GM10847 (cell line): ENCODE data around the gene SSRP1.

Source experiments
- POLR2A ChIP-seq: IDR thresholded peaks from 2 replicates; pipeline ENCODE4 v1.6.1; 2011; ENCODE audit not compliant: insufficient read length; ENCODE audit errors: extremely low read depth

The SSRP1 gene

DNA sequence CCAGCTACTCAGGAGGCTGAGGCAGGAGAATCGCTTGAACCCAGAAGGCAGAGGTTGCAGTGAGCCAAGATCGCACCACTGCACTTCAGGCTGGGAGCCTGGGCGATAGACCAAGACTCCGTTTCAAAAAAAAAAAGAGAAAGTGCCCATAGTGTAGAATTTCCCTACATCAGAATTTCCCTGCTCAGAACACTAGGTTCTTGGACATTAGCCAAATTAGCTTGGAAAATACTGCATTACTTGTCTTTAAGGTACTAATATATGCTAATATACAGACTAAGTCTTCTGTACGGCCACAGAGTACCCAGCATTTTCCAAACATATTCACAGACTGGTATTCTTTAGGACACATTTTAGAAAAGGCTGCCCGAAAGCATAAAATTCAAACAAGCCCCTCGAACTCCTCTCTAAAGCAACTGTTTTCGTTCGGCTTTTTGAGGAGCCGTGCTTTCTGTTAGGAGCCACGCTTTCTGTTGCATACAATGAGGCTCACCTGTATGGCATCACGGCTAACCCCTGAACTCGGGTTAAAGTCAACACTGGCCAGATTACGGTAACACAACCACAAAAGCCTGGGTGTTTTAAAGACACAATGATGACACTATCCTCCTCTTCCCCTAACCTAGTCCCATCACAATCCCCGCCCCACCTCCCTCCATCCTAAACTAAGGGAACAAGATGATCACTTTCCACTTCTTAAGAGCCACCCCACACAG is 29.4 kb downstream of the SSRP1 start:
- TF ChIP-seq POLR2A: no peak

DNA sequence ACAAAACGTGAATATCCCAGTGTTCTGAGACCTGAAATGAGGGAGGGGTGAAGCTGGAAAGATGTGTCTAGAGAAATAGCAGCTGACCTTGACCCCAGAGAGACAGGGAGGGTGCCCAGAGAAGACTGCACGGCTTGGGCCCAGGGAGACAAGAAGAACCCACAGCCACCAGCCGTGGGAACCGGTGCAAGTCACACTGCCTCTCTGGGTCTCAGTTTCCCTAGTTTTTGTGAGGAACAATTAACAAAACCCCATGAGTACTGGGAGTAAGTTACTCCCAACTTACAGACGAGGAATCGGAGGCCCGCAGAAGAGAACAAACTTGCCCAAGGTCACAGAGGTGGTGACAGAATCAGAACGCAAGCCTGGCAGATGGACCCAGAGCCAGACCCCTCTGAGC is 30.2 kb downstream of the SSRP1 start:
- no peak for TF ChIP-seq POLR2A

DNA sequence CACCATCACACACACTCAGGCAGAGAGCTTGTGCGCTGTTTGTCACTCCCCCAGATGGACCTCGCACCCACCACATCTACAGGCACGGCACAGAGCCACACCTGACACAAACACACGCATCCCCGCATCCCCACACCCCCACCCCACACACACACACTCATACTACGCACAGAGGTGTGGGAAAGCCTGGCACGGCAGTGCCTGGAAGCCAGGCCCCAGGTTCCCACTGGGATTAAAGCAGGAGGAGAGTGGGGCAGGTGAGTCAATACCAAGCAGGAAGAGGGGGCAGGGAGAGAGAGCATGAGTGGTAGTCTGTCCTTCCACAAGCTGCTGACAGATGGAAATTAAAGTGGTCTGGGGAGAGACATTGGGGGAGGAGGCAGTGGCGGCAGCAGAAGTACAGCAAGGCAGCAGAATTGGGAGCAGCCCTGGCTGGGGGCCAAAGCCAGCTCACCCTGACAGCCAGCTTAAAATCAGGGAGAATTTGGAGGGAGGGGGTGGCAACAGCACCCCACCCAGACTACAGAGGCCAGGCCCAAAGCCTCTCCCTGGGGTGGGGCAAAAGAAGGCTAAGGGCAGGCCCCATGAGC is 31.6 kb downstream of the SSRP1 start:
- no peak for TF ChIP-seq POLR2A

DNA sequence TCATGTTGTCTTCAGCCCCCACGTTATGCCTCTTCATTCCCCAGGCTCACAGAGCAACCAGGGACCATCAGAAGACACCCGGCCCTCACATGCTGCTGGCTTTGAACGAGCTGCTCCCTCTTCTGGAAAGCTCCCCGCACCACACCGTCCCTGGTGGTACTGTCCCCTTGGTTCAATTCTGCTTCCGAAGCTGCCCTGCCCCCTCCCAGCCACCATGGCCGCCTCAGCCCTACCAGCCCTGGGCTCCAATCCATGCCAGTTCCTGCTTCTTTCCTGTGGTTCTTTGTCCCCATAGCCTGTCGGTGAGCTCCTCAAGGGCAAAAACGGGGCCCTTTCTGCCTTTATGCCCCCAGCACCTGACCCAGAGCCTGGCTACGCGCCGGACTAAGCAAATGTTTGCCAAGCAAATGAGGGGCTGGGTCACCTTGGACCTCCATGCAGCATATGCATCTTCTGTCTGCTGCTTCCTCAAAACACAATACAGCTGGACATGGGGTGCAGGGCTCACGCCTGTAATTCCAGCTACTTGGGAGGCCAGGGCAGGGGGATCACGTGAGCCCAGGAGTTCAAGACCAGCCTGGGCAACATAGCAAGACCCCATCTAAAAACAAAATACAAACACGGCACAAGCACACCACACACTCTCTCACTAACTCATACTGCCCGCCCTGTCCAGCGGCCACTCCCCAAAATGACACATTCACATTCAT is 32.3 kb downstream of the SSRP1 start:
- no peak for TF ChIP-seq POLR2A

DNA sequence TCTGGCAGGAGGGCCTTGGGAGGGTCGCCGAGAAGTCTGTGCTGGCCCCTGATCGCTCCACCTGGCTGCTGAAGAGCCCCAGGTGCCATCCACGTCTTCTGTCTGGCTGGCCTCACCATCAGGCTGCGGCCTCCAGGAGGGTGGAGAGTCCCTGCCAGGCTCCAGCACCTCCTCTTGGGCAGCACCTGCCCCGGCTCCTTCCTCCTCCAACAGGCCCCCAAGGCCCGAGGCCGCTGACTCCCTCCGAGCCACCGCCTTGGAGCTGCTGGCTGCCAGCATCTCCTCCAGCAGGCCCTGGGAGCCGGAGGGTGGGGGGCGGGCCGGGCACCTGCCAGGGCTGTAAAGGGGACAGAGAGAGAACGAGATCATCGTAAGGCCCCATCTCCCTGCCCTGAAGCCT is 33.2 kb downstream of the SSRP1 start:
- TF ChIP-seq POLR2A: no peak

DNA sequence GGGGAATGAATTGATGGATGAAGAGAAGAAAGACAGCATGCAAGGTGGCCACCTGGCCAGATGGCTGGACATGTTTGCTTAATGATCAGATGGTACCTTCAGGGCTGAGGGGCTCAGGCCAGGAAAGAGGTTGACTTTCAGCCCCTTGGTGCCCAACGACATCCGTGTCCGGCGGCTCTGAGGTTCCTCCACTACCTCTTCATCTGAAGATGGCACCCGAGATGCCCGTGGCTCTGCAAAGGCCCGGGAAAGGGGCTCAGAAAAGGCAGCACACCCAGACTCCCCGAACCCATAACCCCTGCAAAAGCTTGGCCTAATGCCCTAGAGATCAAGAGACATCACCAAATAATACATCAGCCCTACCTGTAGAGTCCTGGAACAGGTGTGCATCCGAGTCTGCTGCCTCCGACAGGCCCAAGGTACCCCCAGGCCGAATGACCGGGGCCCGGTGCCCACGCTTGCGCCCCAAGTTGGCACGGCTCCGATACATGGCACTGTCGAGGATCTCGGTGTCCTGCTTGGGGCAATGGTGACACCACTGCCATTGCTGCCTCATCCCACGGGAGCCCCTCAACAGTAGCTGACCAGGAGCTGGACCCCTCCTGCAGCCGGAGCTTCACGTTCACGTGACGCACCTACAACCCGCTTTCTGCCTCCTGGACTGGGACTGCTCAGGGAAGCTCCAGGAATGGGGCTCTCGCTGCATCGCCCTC is 33.8 kb downstream of the SSRP1 start:
- no peak for TF ChIP-seq POLR2A

DNA sequence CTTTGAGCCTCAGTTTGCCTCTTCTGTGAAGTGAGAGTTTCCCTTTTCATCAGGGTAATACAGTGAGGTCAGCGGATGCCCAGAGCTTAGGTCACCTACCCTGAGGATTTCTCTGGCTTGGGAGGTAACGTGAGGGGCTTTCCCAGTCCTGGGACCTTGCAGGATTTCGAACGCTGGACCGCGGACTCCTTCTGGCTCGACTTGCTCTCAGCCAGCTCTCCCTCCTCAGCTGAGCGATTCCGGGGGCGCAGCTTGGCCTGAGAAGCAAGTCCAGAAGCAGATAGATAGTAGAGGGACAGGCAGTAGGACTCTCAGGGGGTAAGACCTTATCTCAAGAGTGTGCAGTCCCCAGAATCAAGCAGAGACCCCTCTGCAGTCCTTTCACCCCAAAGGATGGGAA is 34.9 kb downstream of the SSRP1 start:
- TF ChIP-seq POLR2A: no peak

DNA sequence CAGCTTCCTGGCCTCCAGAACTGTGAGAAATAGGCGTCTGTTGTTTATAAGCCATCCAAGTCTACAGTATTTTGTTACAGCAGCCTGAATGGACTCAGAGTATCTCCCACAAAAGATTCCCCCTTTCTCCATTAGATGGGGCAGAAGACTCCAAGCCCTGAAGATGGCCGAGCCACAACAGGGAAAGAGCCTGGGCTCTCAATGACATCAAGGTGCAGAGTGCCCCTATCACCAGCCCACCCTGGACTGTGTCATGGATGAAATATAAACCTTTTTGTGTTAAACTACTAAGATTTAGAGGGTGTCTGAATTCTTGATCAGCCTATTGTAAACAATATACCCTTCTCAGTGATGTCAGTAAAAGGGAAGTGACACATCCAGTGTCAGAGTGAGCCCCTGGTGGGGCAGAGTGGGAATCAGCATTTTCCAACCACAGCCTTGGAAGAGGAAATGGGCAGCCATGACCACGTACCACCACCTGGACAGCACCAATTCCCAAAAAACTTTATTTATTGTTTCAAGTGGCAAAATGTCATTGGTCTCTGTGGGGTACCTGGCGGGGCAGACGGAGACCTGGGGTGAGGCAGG is 36.4 kb downstream of the SSRP1 start:
- no peak for TF ChIP-seq POLR2A

DNA sequence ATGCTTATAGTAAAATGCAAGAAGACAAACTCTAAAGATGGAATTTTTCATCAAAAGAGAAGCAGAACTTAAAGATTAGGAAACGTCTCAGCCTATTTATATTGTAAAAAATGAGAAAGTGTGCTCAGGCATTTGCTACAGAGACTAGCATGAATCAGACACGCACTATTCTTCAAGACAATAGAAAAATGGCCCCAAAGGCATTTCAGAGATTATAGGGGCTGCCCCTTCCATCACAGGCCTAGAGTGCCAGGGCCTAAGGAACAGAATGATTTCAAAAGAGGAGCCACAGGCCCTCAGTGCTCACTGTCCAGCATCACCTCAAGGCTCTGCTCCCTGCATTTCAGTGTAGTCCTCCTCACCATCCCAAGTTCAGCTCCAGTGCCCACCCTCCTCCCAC is 38.5 kb downstream of the SSRP1 start:
- no peak for TF ChIP-seq POLR2A

DNA sequence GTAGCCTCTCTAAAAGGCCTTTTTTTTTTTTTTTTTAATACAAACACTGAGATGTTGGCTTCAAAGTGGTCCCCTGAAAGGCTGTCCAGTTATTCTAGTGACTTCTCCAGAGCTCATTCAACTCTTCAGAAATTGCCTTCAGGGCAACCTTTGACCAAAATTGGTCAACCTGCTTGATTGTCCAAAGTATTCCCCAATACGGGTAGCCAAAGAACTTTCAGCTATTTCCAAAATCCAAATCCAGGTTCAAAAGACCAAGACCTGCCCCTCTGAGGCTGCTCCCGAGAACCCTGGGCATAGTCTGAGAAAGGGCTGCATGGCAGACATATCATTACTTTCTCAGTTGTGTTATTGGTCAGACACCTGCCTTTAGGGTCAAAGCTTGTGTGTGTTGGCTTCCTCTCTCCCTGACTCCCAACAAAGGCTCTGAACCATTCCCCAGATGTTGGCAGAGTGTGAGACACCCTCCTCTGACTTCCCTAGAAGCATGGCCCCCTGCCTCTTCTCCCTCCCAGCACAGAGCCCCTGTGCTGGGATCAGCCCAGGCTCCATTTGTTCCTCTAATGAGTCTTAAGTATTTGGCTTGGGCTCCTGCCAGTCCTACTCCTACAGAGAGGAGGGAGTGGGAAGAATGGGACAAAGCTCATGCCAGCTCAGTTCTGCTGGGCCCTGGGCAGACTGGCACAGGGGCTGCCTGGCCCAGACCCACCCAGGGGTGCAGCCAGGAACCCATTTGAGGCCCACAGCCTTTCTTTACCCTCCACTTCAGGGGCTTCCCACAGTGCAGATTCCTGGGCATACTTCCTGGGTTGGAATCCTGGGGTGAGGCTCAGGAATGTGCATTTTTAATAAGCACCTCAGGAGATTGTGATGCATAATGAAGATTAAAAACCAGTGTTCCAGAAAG is 41.2 kb downstream of the SSRP1 start:
- TF ChIP-seq POLR2A: no peak

DNA sequence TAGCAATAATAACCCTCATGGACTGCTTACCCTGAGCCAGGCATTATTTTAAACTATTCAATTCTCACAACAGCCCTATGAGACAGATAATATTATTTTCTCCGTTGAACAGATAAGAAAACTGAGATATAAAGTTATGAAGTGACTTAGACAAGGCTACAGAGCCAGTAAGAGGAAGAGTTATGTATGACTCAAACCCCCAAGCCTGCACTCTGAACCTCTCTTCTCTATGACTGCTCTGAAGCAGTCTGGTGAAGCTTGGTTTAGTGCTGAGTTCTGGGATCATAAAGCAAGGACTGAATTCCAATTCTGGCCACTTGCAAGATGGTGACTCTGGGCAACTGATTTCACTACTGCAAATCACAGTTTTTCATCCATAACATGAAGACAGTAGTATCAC is 45.4 kb downstream of the SSRP1 start:
- no peak for TF ChIP-seq POLR2A

DNA sequence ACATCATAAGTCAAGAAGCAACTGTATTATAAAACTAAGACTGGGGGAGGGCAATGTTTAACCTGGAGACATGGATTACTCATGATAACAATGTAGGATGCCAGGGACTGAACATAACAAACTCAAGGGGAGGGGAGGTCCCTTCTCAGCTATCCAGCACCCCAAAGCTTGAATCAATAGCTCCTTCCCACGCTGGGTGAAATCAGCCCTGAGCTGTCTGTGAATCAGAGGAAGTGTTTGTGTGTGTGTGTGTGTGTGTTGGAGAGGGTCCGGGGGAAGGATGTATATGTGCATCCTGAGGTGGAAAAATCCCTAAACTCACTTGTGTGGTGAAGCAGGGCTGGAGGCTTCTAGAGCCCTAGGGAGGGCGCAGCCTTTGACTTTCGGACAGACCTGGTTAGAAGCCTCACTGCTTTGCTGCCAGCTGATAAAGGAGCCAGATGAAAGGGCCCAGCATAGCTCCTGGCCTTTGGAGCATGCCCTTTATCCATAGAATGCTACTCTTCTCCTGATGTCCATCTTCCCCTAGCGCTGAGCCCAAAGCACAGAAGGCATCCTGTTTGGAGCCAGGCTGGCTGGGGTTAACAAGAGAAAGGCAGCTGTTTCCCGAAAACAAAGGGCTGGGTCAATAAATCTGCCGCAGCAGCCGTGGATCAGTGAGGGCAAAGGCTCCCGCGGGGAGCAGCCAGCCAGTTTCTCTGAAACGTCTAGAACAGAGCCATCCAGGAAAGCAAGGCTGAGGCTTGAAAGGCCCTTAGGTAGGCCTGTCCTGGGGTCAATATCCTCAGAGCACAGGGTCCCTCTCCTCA is 46.7 kb downstream of the SSRP1 start:
- TF ChIP-seq POLR2A: no peak

DNA sequence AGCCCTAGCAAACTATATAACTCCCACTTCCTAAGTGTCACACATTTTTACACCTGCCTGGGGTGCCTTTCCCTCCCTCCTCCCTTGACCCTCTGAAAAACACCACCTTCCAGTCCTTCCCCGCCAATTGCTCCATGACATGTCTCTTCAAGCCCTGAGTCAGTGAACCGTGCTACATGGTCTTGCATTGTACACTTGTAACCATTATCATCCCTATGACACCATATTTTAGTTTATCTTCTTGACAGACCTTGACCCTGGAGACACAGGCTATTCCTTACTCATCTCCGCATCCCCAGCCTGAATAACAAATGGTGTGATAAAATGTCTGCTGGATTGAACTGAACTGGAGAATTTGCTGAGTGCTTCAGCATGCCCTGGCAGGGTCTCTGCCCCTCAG is 47.8 kb downstream of the SSRP1 start:
- no peak for TF ChIP-seq POLR2A
